Psoas muscle (tissue), 8 donors: ENCODE measurements around the gene CAMK2A. TPM values are rescaled to one million over a fixed set of nuclear protein-coding genes. Genes with fewer than 3 reads are reported as not detected.
A peak's percentile ranks its signal among the peaks of the same experiment; 100 is the strongest.

ENCODE experiments used
- ATAC-seq, 4 donors: fragments of 200-7000 bp; cut with Tn5 transposase; one replicate each; pipeline ENCODE4 v1.9.1; 2020; ENCODE audit warnings: moderate library complexity in 3 of 4, mild to moderate bottlenecking in 2 of 4
- DNase-seq, 2 donors: peaks; one replicate each; pipeline ENCODE4 v3.0.0-alpha.2; 2020
- H3K27ac ChIP-seq: fragments of 200-600 bp; one replicate; pipeline ENCODE4 v1.8.0; 2022
- H3K27me3 ChIP-seq, 3 donors: fragments of 200-600 bp in 1 of 3; one replicate each; pipeline versions ENCODE4 v1.6.1 to v1.8.0; 2013 to 2022; ENCODE audit warnings: low read length in 2 of 3, mild to moderate bottlenecking in 2 of 3, moderate library complexity in 1 of 3; ENCODE audit not compliant: insufficient read depth in 3 of 3
- H3K36me3 ChIP-seq, 2 donors: fragments of 200-600 bp in 1 of 2; one replicate each; pipeline versions ENCODE4 v1.6.1 to v1.8.0; 2013 to 2022; ENCODE audit warnings: low read depth in 1 of 2, mild to moderate bottlenecking in 1 of 2, moderate library complexity in 1 of 2; ENCODE audit not compliant: insufficient read depth in 1 of 2
- H3K4me1 ChIP-seq: fragments of 200-600 bp; one replicate; pipeline ENCODE4 v1.8.0; 2022
- H3K4me3 ChIP-seq: fragments of 200-600 bp; one replicate; pipeline ENCODE4 v1.8.0; 2022; ENCODE audit warnings: mild to moderate bottlenecking
- H3K9me3 ChIP-seq: fragments of 200-600 bp; one replicate; pipeline ENCODE4 v1.8.0; 2022
- CTCF ChIP-seq: fragments of 200-600 bp; IDR thresholded peaks from one replicate; pipeline ENCODE4 v1.8.0; 2022; ENCODE audit warnings: antibody characterized with exemption
- WGBS, 3 donors: extraction: QIAGEN DNeasy Blood & Tissue Kit; methylation state at CpG; one replicate each; pipeline versions ENCODE4 v1.1.6 to v1.1.7; 2013; 5-methylcytosine and 5-hydroxymethylcytosine counted together
- intact Hi-C, 2 donors: fragments of 100-400 bp; cut with DNase I; formaldehyde crosslinking; loops; one replicate each; pipeline versions ENCODE4 v1.11.0 to v1.14.2; 2022
- polyA plus RNA-seq, 3 donors: library from polyadenylated mRNA; stranded (reverse); fragments of 200-250 nt; gene quantifications; one replicate each; pipeline ENCODE4 v1.2.3, GENCODE V29; 2013
- total RNA-seq, 4 donors: library from RNA; stranded (reverse); fragmentation: NEBNext Ultra II Directional in 2 of 4; extraction: Animal tissue kit (Norgen Biotek cat#: 25700) in 2 of 4; gene quantifications; one replicate each; pipeline versions ENCODE4 v1.2.1 to v1.2.4, GENCODE V29; 2021 to 2023
- donor health status: healthy with polysubstance abuse.
- donor health status: DM: no; HTN: no; CAD: no; lungs with moderate emphysema.
- donor health status: Bipolar disorder and iron deficiency.
- donor health status: healthy.
- donor health status: DM: yes; HTN: yes; CAD: no.
- donor health status: DM: no; HTN: no; CAD: no.
- donor health status: DM: no; HTN: no; CAD: no.
- donor health status: DM: yes; HTN: yes; CAD: no.

CAMK2A gene
- total and polyA plus RNA-seq, 7 donors, result 8.1 to 118 (median 45.3) TPM

GRCh38 chr5:150295172-150295634 is 5.6 kb upstream of the CAMK2A start:
- 49 to 69% (median 52%) methylated on average over 8 to 10 of the region's 10 CpGs for WGBS, 3 donors
- H3K9me3 ChIP-seq, result no peaks in the 10 kb centered on the region
- H3K4me1 ChIP-seq, result no peaks in the 10 kb centered on the region
- peak in 1 of 2 donors; percentile 36 for DNase-seq
- H3K36me3 ChIP-seq, result no peaks in the 10 kb centered on the region
- H3K27me3 ChIP-seq, result no peaks in the 10 kb centered on the region
- peak; percentile 24 to 71 (median 53) for ATAC-seq
- intact Hi-C loops, result no loop called here
- TF ChIP-seq CTCF, result no peak
- H3K4me3 ChIP-seq, result no peak overlapping the region
- no peak overlapping the region for H3K27ac ChIP-seq

GRCh38 chr5:150294551-150295071 is 5.0 kb upstream of the CAMK2A start:
- WGBS, 3 donors, result 87 to 97% (median 91%) methylated on average over 10 of the region's 10 CpGs

GRCh38 chr5:150293091-150293941 is 3.7 kb upstream of the CAMK2A start:
- ATAC-seq, result no peak
- intact Hi-C loops, result no loop called here
- H3K27me3 ChIP-seq, result no peaks in the 10 kb centered on the region
- H3K36me3 ChIP-seq, result no peaks in the 10 kb centered on the region
- no peak overlapping the region for H3K27ac ChIP-seq
- H3K4me1 ChIP-seq, result no peaks in the 10 kb centered on the region
- no peak for DNase-seq
- no peak for TF ChIP-seq CTCF
- 59 to 66% (median 61%) methylated on average over 19 of the region's 19 CpGs for WGBS, 3 donors
- no peaks in the 10 kb centered on the region for H3K9me3 ChIP-seq
- H3K4me3 ChIP-seq, result no peak overlapping the region

More at GRCh38 chr5:150294551-150295071, 5.0 kb upstream of the CAMK2A start:
- Histone ChIP-seq H3K9me3 (no peaks in the 10 kb centered on the region), H3K4me3 (no peak overlapping the region), H3K4me1 (no peaks in the 10 kb centered on the region), H3K36me3 (no peaks in the 10 kb centered on the region), H3K27me3 (no peaks in the 10 kb centered on the region), H3K27ac (no peak overlapping the region)
- no peak for TF ChIP-seq CTCF
- ATAC-seq, result no peak
- intact Hi-C loops, result no loop called here
- DNase-seq, result no peak

GRCh38 chr5:150291388-150292385 is 2.1 kb upstream of the CAMK2A start:
- TF ChIP-seq CTCF, result no peak
- no peak overlapping the region for H3K27ac ChIP-seq
- intact Hi-C loops, result no loop called here
- WGBS, 3 donors, result 88 to 90% (median 89%) methylated on average over 13 of the region's 13 CpGs
- no peaks in the 10 kb centered on the region for H3K9me3 ChIP-seq
- H3K4me1 ChIP-seq, result no peaks in the 10 kb centered on the region
- no peaks in the 10 kb centered on the region for H3K36me3 ChIP-seq
- DNase-seq (no peak), ATAC-seq (no peak)
- no peak overlapping the region for H3K4me3 ChIP-seq
- no peaks in the 10 kb centered on the region for H3K27me3 ChIP-seq
